Astrocyte (in vitro differentiated cells and primary cell): ENCODE data around the gene TBCEL.

ENCODE experiments used
- EZH2 ChIP-seq: IDR thresholded peaks from 2 replicates; pipeline ENCODE4 v1.6.1; 2012; ENCODE audit warnings: mild to moderate bottlenecking, low read length, inconsistent platforms; ENCODE audit not compliant: insufficient read depth
- TF ChIP-seq, protein P1 (sequence below): IDR thresholded peaks from 2 replicates; pipeline ENCODE4 v1.5.1; 2011; ENCODE audit warnings: low read depth, mild to moderate bottlenecking, inconsistent platforms, low read length, moderate library complexity; ENCODE audit not compliant: insufficient read depth

GRCh38 chr11:121129362-121130340 is 105.7 kb downstream of the TBCEL start:
- TF ChIP-seq EZH2, result no peak
- TF ChIP-seq, protein P1, sequence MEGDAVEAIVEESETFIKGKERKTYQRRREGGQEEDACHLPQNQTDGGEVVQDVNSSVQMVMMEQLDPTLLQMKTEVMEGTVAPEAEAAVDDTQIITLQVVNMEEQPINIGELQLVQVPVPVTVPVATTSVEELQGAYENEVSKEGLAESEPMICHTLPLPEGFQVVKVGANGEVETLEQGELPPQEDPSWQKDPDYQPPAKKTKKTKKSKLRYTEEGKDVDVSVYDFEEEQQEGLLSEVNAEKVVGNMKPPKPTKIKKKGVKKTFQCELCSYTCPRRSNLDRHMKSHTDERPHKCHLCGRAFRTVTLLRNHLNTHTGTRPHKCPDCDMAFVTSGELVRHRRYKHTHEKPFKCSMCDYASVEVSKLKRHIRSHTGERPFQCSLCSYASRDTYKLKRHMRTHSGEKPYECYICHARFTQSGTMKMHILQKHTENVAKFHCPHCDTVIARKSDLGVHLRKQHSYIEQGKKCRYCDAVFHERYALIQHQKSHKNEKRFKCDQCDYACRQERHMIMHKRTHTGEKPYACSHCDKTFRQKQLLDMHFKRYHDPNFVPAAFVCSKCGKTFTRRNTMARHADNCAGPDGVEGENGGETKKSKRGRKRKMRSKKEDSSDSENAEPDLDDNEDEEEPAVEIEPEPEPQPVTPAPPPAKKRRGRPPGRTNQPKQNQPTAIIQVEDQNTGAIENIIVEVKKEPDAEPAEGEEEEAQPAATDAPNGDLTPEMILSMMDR, result no peak
